ENCODE measurements around the gene CHRDL2. TPM values are rescaled to one million over a fixed set of nuclear protein-coding genes. Genes with fewer than 3 reads are reported as not detected.

The CHRDL2 gene
- total and polyA plus RNA-seq, 7 donors: 6.1 to 45.1 (median 14.6) TPM; not detected in 1

GRCh38 chr11:74683941-74684481 is 47.2 kb downstream of the CHRDL2 start:
- 73 to 77% methylated on average over 12 of the region's 12 CpGs for WGBS, 2 donors
- peak; percentile 65 for DNase-seq
- Histone ChIP-seq H3K36me3 (no peaks in the 10 kb centered on the region), H3K27me3 (no peaks in the 10 kb centered on the region), H3K9me3 (no peaks in the 10 kb centered on the region), H3K27ac (peak overlapping the region in 3 of 4 donors; percentile 73 to 83 (median 79)), H3K4me3 (peak overlapping the region in 3 of 4 donors; percentile 48 to 54 (median 49)), H3K4me1 (peaks cover 0 to 52% (median 42%) of the 10 kb centered on the region in 4 donors)
- intact Hi-C loops (cut with DNase I): loop anchor here (5.0 kb wide), 1 partner anchor 47 kb away; no protein-coding TSS in a partner anchor
- no peak for TF ChIP-seq EP300 (IDR thresholded peaks at IDR 0.05)
- TF ChIP-seq POLR2A (IDR thresholded peaks at IDR 0.05): no peak
- no peak for TF ChIP-seq CTCF (IDR thresholded peaks at IDR 0.05)
- no peak for TF ChIP-seq POLR2AphosphoS5 (IDR thresholded peaks at IDR 0.05)

- H3K4me3 ChIP-seq: peak overlapping the region in 3 of 4 donors; percentile 48 to 54 (median 49)
- peaks cover 0 to 52% (median 42%) of the 10 kb centered on the region in 4 donors for H3K4me1 ChIP-seq
- TF ChIP-seq CTCF (IDR thresholded peaks at IDR 0.05): peak; percentile 21 to 74 (median 51)
- no peak for TF ChIP-seq POLR2A (IDR thresholded peaks at IDR 0.05)
- 3 to 6% methylated on average over 59 of the region's 59 CpGs for WGBS, 2 donors
- peak; percentile 66 for DNase-seq
- intact Hi-C loops (cut with DNase I): loop anchor here (5.0 kb wide), 1 partner anchor 46 kb away; no protein-coding TSS in a partner anchor
- no peaks in the 10 kb centered on the region for H3K27me3 ChIP-seq
- no peaks in the 10 kb centered on the region for H3K9me3 ChIP-seq
- peak overlapping the region; percentile 63 to 83 (median 76) for H3K27ac ChIP-seq
- H3K36me3 ChIP-seq: no peaks in the 10 kb centered on the region
Measured at GRCh38 chr11:74683279-74683871, 47.9 kb downstream of the CHRDL2 start.

- Histone ChIP-seq H3K4me3 (peak overlapping the region in 3 of 4 donors; percentile 48 to 54 (median 49)), H3K27me3 (no peaks in the 10 kb centered on the region), H3K4me1 (peaks cover 0 to 49% (median 39%) of the 10 kb centered on the region in 4 donors), H3K27ac (peak overlapping the region; percentile 63 to 83 (median 76)), H3K9me3 (no peaks in the 10 kb centered on the region), H3K36me3 (no peaks in the 10 kb centered on the region)
- intact Hi-C loops (cut with DNase I): loop anchor here (5.0 kb wide), 1 partner anchor 46 kb away; no protein-coding TSS in a partner anchor
- no peak for DNase-seq
- WGBS, 2 donors: 80 to 88% methylated on average over 14 of the region's 14 CpGs
- TF ChIP-seq CTCF (IDR thresholded peaks at IDR 0.05): no peak
- no peak for TF ChIP-seq EP300 (IDR thresholded peaks at IDR 0.05)
- no peak for TF ChIP-seq POLR2A (IDR thresholded peaks at IDR 0.05)
- TF ChIP-seq POLR2AphosphoS5 (IDR thresholded peaks at IDR 0.05): no peak
Measured at GRCh38 chr11:74682731-74683278, 48.4 kb downstream of the CHRDL2 start.

GRCh38 chr11:74681686-74682651 is 49.3 kb downstream of the CHRDL2 start:
- H3K4me1 ChIP-seq: peaks cover 0 to 48% (median 37%) of the 10 kb centered on the region in 4 donors
- peak; percentile 33 to 63 (median 61) for TF ChIP-seq POLR2AphosphoS5 (IDR thresholded peaks at IDR 0.05)
- TF ChIP-seq POLR2A (IDR thresholded peaks at IDR 0.05): no peak
- peak in 1 of 4 donors; percentile 21 for TF ChIP-seq EP300 (IDR thresholded peaks at IDR 0.05)
- no peak for TF ChIP-seq CTCF (IDR thresholded peaks at IDR 0.05)
- intact Hi-C loops (cut with DNase I): loop anchor here (5.0 kb wide), 1 partner anchor 45 kb away; no protein-coding TSS in a partner anchor
- peak; percentile 88 for DNase-seq
- no peaks in the 10 kb centered on the region for H3K27me3 ChIP-seq
- no peaks in the 10 kb centered on the region for H3K36me3 ChIP-seq
- WGBS, 2 donors: 80 to 89% methylated on average over 12 of the region's 12 CpGs
- no peak overlapping the region for H3K4me3 ChIP-seq
- no peaks in the 10 kb centered on the region for H3K9me3 ChIP-seq
- H3K27ac ChIP-seq: peak overlapping the region; percentile 63 to 83 (median 76)
